ENCODE results near the gene PSMD13.
"Not testable (repeated sequence)": the region's sequence is repeated elsewhere in the genome, so short reads cannot be mapped to it uniquely, and the experiment has no call there.

- TF ChIP-seq CTCF (IDR thresholded peaks at IDR 0.05; ENCODE audit: low read depth, low read length, poor library complexity, severe bottlenecking) = peak; percentile 40
- not testable (repeated sequence) for TF ChIP-seq EZH2phosphoT487 (IDR thresholded peaks at IDR 0.05; ENCODE audit: borderline replicate concordance, low read length)
Measured at GRCh38 chr11:191490-192478, 45.0 kb upstream of the PSMD13 start.
